Ureter (tissue), 1 donor: ENCODE results near the gene GFOD1. TPM values are rescaled to one million over a fixed set of nuclear protein-coding genes. Genes with fewer than 3 reads are reported as not detected.

Experiments
- DNase-seq: peaks from one replicate; pipeline ENCODE4 v3.0.0-alpha.2; 2020; ENCODE audit warnings: low spot score
- total RNA-seq: library from RNA; stranded (reverse); gene quantifications from one replicate; pipeline ENCODE4 v1.2.4, GENCODE V29; 2023
- donor health status: DM: yes; HTN: yes; CAD: no.

The GFOD1 gene, protein sequence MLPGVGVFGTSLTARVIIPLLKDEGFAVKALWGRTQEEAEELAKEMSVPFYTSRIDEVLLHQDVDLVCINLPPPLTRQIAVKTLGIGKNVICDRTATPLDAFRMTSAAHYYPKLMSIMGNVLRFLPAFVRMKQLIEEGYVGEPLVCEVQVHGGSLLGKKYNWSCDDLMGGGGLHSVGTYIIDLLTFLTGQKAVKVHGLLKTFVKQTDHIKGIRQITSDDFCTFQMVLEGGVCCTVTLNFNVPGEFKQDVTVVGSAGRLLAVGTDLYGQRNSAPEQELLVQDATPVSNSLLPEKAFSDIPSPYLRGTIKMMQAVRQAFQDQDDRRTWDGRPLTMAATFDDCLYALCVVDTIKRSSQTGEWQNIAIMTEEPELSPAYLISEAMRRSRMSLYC
- 19.3 TPM for total RNA-seq

DNA sequence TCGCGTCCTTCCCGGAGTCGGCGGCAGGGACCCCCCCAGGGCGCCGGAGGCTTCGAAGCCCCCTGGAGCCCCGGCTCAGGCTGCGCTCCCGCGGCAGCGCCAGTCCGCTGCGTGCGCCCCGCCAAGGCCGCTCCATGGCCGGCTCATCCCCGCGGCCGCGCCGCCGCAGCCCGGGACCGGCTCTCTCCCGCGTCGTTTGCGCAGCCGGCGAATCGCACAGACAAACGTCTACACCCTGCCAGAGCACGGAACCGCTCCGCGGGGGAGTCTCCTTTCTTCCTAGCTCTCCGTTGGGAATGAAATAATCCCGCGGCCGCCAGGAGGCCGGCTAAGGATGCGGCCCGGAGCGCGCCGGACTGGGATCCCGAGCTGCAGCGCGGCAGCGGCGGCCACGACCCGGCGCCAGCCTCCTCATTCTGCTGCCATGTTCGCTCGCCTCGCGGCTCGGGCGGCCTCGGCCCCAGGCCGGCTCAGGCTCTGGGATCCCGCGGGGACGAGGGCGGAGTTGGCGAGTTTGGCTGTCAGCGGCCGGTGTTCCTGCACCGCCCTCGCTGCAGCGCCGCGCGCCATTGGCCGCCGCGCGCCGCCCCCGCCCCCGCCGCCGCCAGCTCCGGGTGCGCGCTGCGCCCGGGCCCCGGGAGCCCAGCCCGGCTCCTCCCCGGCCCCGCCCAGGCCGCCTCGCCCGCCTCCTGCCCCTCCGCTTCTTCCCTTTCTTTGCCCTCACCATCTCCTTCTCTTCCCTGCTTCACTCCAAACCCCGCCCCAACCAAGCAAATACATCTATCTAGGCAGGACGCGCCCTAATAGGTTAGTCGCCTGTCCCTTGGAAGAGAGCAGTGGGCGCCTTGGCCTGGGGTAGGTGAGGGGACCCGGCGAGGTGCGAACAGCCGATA is at the start of gene GFOD1:
TSS of gene GFOD1 (minus strand) at position 479 of the 893 bp plus-strand sequence. CDS start 710 bp downstream, outside the sequence.
- peak; percentile 89 for DNase-seq

DNA sequence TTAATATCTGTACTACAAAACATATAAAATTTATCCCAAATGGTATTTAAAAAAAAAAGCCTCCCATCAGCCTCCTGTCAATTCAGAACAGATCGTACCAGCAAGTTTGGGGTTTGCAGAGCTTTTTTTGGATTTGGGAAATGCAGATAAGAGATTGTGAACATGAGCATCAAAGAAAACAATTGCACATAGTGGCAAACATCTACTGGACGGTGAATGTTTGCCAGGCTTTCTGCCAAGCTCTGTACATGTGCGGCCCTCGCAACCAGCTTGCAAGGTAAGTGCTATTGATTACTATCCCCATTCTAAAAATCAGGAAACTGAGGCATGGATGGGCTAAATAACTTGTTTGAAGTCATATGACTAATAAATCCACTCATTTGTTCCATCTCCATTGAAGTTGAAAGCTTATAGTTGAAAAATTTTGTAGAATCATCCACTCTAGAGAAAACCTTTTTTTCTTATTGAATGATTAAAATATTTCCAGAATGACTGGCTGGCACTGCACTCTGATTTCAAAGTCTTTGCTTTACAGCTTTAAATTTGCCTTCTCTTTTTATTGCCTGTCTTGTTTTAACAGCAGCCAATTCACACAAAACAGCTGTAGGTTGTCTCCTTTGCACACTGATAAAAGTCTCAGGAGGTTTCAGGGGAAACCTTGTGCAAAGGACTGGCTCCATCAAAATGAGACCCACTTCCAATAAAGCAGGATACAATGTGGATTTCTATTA is 49.6 kb upstream of the GFOD1 start:
- no peak for DNase-seq

DNA sequence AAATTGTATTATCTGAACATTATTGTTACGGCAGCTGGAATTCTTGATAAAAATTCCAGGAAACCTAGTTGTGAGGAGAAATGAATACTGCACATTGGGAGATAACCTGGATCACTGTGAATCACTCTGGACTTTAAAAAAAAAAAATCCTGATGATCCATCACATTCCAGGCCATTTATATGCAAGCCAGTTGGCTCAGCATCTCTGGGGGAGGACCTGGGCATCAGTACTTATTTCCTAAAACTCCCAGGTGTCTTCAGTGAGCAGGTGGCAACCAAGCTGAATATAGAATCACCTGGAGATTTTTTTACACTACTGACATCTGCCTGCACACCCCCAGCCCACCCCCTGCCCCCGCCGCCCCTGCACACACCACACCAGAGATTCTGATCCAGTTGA is 47.9 kb upstream of the GFOD1 start:
- DNase-seq, result no peak

DNA sequence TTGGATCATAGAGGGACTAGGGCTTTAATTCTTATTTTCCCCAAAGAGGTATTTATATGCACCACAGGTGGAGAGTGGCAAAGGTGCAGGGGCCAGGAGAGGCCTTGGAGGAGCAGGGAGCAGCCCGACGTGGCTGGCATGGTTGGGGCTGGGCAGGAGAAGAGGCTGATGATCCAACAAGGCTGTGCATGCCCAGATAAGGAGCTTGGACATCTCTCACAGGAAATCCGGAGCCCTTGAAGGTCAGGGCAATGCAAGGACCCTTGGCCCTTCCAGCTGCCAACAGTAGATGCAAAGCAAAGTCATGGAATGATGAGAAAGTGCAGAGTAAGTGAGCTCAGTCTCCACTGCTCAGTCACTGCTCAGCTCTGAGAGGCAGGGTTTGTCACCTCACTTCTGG is 47.1 kb upstream of the GFOD1 start:
- DNase-seq, result no peak

DNA sequence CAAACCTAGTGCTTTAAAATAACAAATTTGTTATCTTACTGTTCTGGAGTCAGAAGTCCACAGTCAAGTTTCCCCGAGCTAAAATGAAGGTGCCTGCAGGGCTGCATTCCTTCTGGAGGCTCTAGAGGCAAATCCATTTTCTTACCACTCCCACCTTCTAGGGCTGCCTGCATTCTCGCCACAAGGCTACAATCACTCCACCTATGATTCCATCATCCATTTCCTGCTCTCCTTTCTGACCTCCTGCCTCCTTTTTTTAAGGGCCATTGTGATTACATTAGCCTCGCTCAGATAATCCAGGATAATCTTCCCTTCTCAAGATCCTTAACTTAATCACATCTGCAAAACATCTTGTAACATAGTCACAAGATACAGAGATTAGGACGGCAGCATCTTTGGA is 44.6 kb upstream of the GFOD1 start:
- no peak for DNase-seq

DNA sequence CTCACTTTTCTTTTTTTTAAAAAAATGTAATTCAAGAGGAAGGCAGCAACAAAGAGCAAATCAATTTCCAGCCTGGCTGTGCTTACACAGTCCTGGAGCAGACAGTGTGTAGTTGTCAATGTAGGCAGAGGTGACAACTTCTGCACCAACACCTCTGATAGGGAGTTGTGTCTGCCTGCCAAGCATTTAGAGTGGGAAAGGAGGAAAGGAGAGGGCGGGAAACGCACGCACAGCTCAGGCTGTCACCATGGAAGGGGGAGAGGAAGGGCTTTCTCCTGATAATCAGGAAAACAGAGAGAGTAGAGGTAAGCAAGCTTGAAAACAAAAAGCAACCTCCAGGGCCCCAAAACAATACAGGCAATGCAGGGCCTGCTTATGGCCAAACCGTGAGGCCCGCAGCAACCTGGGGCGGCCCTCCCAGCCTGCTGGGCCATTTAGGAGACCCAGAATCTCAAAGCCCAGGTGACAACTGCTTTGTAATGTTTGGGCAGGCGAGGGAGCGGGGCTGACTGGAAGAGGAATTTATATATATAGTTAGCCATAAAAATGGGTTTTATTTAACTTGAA is 41.5 kb upstream of the GFOD1 start:
- DNase-seq, result no peak

GRCh38 chr6:13528232-13528631 is 40.8 kb upstream of the GFOD1 start:
- DNase-seq, result no peak

GRCh38 chr6:13527671-13528056 is 40.3 kb upstream of the GFOD1 start:
- no peak for DNase-seq

DNA sequence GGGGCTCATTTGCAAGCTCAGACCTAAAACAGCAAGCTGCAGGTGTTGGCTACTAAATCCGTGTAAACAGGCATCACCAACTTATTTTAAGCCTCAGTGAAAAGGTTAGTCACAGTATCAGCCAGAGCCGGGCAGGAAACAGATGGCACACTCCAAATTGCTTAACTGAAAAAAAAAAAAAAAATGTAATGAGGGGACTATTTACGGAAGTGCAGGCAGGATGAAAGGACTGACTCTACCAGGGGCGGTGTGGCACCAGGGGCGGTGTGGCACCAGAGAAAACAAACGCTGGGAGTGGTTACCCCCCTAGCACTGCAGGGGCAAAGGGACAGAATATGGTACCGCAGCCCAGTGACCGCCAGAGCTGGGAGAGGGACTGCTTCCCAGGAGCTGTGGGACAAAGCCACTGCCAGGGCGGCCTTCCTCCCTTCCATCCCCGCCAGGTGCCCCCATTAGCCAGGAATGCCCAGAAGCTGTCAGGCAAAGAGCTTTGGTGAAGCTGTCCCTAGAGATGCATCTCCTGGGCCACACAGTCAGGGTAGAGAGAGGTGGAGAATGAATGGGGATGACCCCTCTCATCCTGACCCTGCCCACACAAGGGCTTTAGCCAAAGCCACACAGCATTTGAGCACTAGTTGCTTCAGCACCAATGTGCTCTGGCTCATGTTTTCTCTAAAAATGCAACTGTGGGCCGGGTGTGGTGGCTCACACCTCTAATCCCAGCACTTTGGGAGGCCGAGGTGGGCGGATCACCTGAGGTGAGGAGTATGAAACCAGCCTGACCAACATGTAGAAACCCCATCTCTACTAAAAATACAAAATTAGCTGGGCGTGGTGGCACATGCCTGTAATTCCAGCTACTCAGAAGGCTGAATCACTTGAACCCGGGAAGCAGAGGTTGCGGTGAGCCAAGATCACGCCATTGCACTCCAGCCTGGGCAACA is 39.6 kb upstream of the GFOD1 start:
- no peak for DNase-seq

DNA sequence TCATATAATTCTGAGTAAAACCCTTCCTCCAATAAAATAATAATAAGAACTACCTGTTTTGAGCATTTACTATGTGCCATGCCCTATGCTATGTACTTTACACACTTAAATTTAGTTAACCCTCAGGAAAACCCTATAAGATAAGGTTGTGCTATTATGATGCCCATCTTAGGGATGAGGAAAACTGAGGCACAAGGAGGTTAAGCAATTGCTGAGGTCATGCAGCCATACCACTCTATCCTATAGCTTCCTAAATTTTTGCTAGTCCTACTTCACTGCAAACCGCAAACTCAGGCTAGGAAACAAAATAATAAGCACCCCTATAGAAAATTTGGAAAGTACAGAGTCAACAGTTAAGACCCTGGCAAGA is 38.9 kb upstream of the GFOD1 start:
- DNase-seq, result no peak

- no peak for DNase-seq
These were observed 37.6 kb upstream of the GFOD1 start for GRCh38 chr6:13524801-13525508.

GRCh38 chr6:13523826-13524622 is 36.6 kb upstream of the GFOD1 start:
- no peak for DNase-seq

DNA sequence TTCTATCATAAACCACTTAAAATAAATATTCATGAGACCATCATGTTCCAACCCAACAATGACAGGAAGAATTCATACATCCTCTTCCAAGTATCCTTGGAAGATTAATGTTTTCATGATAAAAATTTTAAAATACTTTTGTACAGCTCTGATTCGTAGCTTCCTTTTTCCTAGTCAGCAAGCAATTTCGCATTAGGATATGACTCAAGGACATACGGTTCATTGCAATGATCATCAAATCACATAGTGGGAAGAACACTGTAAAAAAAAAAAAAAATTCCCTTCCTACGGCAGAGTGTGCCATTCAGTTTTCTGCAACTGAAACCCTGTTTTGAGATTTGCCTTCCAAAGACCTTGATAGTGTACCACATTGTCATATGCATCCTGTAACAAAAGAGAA is 35.3 kb upstream of the GFOD1 start:
- DNase-seq, result no peak

DNA sequence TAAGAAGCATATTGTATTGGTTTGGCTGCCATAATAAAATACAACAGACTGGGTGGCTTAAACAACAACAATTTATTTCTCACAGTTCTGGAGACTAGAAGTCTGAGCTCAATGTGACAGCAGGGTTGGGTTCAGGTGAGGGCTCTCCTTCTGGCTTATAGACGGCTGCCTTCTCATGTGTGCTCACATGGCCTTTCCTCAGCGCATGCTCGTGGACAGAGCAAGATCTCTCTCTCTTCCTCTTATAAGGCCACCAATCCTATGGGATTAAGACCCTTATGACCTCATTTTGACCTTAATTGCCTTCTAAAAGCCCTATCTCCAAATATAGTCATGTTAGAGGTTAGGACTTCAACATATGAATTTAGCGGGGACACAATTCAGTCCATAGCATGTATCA is 32.4 kb upstream of the GFOD1 start:
- no peak for DNase-seq

DNA sequence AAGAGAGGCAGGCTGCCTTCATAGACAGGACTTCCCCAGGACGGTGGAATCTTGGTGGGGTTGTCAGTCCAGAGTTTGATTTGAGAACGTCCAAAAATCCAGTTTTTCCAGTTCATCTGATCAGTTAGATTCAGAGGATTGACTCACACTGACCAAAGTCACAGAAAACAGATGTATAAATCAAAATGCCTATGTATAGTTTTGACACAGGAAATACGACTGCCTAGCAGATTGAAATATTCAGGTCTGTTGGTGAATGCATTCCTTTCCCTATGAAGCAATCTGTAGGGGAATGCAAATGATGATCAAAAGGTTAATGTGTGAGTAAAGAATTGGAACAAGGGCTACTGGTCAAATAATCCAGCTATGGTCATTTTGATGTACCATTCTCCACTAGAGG is 29.7 kb upstream of the GFOD1 start:
- DNase-seq, result no peak

DNA sequence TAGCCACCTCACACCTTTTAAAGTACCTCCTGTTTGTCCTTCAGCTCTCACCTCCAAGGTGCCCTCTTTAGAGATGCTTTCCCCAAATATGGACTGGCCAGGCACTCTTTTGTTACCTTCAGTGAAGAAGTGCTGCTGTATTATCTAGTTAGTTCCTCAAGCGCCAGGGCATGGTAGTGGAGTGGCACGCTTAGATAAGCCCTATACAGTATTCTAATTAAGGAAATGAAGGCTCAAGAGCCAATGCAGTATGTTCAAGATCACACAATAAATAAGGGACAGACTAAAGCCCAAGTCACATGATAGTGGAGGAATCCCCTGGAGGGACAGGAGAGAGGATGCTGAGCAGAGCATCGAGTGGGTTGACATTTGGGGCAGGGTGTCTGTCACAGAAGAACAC is 28.5 kb upstream of the GFOD1 start:
- no peak for DNase-seq

GRCh38 chr6:13513626-13514502 is 26.5 kb upstream of the GFOD1 start:
- no peak for DNase-seq

DNA sequence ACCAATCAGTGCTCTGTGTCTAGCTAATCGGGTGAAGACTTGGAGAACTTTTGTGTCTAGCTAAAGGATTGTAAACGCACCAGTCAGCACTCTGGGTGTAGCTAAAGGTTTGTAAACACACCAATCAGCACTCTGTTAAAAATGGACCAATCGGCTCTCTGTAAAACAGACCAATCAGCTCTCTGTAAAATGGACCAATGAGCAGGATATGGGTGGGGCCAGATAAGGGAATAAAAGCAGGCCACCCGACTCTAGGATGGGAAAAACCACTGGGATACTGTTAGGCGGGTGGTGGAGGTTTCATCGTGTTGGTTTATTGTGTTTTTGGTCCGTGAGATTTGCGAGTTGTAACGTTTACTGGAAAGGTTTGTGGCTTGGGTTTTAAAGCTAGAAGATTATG is 25.5 kb upstream of the GFOD1 start:
- DNase-seq, result no peak
